Spinal cord (tissue), 10 donors: Measurements from ENCODE around the gene RSF1. TPM values are rescaled to one million over a fixed set of nuclear protein-coding genes. Genes with fewer than 3 reads are reported as not detected.
"Not testable (repeated sequence)": the region's sequence is repeated elsewhere in the genome, so short reads cannot be mapped to it uniquely, and the experiment has no call there.

Experiments
- DNase-seq, 6 donors: peaks; one replicate each; pipeline versions ENCODE4 v3.0.0 to v3.0.0-alpha.2; 2013 to 2015; ENCODE audit warnings: low spot score in 6 of 6, low read depth in 4 of 6
- H3K27ac ChIP-seq: one replicate; pipeline ENCODE4 v1.5.1; 2013; ENCODE audit warnings: low read depth, low read length, control low read depth
- H3K27me3 ChIP-seq: one replicate; pipeline ENCODE4 v1.6.1; 2013; ENCODE audit warnings: low read length; ENCODE audit not compliant: control insufficient read depth, insufficient read depth
- H3K36me3 ChIP-seq: one replicate; pipeline ENCODE4 v1.6.1; 2013; ENCODE audit warnings: low read length; ENCODE audit not compliant: control insufficient read depth, insufficient read depth
- H3K4me1 ChIP-seq: one replicate; pipeline ENCODE4 v1.6.1; 2013; ENCODE audit warnings: low read length; ENCODE audit not compliant: control insufficient read depth, insufficient read depth
- H3K4me3 ChIP-seq: one replicate; pipeline ENCODE4 v1.5.1; 2013; ENCODE audit warnings: low read depth, low read length, control low read depth
- H3K9me3 ChIP-seq: one replicate; pipeline ENCODE4 v1.6.1; 2013; ENCODE audit warnings: low read length; ENCODE audit not compliant: control insufficient read depth, insufficient read depth
- WGBS: methylation state at CpG from one replicate; pipeline ENCODE4 v1.1.5; 2013; ENCODE audit warnings: missing lambda C conversion rate; ENCODE audit not compliant: insufficient coverage; 5-methylcytosine and 5-hydroxymethylcytosine counted together
- polyA plus RNA-seq, 2 donors: library from polyadenylated mRNA; unstranded; fragments of 120-200 nt; gene quantifications; one replicate each; pipeline ENCODE4 v1.2.1, GENCODE V29; 2013; ENCODE audit not compliant: insufficient read length in 2 of 2
- total RNA-seq, 2 donors: library from RNA; depleted of rRNA in 1 of 2; stranded (reverse); fragments of 120-200 nt in 1 of 2; fragments of >200 nt in 1 of 2; gene quantifications; one replicate each; pipeline versions ENCODE4 v1.2.3 to v1.2.4, GENCODE V29; 2013 to 2014
- donor health status: healthy.

The RSF1 gene
- total and polyA plus RNA-seq, 4 donors = 37.7 to 80.3 (median 63.5) TPM

DNA sequence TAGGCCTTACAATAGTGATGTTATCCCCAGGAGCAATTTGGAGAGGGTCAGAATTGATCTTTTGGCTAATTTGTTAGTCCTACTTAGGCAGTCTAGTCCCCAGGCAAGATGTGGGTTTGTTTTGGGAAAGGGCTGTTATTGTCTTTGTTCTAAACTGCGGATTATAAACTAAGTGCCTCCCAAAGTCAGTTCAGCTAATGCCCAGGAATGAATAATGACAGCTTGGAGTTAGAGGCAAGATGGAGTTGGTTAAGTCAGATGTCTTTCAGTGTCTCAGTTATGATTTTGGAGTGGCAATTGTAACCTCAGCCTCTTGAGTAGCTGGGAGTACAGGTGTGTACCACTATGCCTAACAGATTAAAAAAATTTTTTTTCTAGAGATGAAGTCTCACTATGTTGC lies 175.6 kb downstream of the RSF1 start:
- no peak for DNase-seq
- H3K36me3 ChIP-seq = no peaks in the 10 kb centered on the region
- no peak overlapping the region for H3K4me3 ChIP-seq

GRCh38 chr11:77642228-77642627 lies 178.3 kb downstream of the RSF1 start:
- no peaks in the 10 kb centered on the region for H3K9me3 ChIP-seq
- no peak for DNase-seq
- no peak overlapping the region for H3K27ac ChIP-seq
- peaks cover 4% of the 10 kb centered on the region for H3K4me1 ChIP-seq
- H3K27me3 ChIP-seq = no peaks in the 10 kb centered on the region
- 78% methylated on average over 1 of the region's 2 CpGs for WGBS
- H3K4me3 ChIP-seq = no peak overlapping the region
- H3K36me3 ChIP-seq = no peaks in the 10 kb centered on the region

More for the DNA sequence above, 175.6 kb downstream of the RSF1 start:
- Histone ChIP-seq H3K27me3 (no peaks in the 10 kb centered on the region), H3K4me1 (no peaks in the 10 kb centered on the region), H3K9me3 (no peaks in the 10 kb centered on the region), H3K27ac (no peak overlapping the region)
- WGBS = 82% methylated on average over 1 of the region's 1 CpG

DNA sequence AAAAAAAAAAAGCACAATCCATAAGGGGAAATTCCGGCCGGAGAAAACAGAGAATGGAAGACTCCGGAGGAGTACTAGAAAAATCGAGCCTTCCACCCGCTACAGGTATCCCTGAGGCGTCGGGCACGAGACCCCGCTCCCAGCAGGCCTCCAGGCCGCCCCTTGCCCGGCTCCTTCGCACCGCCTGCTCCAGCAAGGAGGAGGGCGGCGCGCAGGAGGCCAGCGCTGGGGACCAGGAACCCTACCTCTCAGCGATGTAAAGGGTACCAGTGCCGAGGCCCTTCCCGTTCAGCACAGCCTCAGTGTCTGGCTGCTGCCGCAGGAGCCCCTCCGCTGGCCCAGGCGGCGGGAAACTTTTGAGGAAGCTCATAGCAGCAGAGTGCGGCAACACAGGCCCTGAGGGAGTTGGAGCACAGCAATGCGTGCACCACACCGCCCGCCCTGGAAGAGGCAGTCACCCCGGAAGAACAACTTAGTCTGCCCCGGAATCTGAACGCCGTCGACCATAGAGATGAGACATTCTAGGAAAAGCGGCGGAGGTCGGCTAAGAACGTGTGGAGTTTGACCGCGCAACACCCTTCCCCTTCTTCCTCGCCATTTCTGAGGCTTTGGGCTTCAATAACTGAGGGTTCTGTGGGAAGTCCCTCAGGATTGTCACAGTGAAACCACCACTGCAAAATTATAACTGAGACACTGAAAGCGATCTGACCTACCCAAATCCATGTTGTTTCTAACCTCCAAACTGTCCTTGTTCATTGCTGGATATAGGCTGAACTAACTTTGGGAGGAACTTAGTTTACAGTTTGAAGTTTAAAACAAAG lies 183.0 kb downstream of the RSF1 start, which contains the start of gene CLNS1A:
Gene CLNS1A, minus strand, starts transcription at position 450 of the 821 bp plus-strand sequence. Its CDS starts 80 bp downstream, at position 370.
- H3K27me3 ChIP-seq = no peaks in the 10 kb centered on the region
- 0% methylated on average over 36 of the region's 41 CpGs for WGBS
- peak within 1 kb of the TSS; percentile 92 for H3K27ac ChIP-seq
- peak within 1 kb of the TSS; percentile 95 for H3K4me3 ChIP-seq
- no peaks in the 10 kb centered on the region for H3K9me3 ChIP-seq
- no peaks in the 10 kb centered on the region for H3K36me3 ChIP-seq
- H3K4me1 ChIP-seq = peaks cover 14% of the 10 kb centered on the region
- peak; percentile 72 to 97 (median 78) for DNase-seq

DNA sequence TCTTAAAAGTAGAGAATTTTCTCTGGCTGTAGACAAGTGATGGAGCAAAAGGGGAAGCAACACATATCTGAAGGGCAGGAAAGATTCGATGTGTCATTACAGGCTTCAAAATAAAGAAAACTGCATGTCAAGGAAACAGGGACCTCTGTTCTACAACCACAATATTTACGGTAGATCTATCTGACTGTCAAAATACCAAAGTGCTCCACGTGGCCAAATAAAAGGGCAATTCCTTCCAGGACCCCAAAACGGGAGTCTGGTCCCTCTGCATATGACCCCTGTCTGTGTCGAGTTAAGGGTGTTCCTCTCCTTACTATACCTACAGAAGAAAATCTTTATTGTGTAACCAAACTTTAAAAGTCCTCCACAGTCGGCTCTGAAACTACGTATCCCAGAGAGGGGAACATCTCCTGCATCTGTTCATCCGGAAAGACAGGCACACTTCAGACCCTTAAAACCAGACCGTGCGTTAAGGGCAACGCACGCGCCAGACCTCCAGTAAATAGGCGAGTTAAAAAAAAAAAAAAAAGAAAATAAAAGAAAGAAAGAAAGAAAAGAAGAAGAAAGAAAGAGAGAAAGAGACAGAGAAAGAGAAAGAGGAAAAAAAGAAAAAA lies 183.7 kb downstream of the RSF1 start:
- DNase-seq = peak in 1 of 6 donors; percentile 6
- no peak overlapping the region for H3K27ac ChIP-seq
- H3K4me1 ChIP-seq = peaks cover 14% of the 10 kb centered on the region
- WGBS = no CpG with 5 or more reads among the region's 14 CpGs
- no peaks in the 10 kb centered on the region for H3K9me3 ChIP-seq
- H3K4me3 ChIP-seq = peak overlapping the region; percentile 95
- H3K36me3 ChIP-seq = no peaks in the 10 kb centered on the region
- no peaks in the 10 kb centered on the region for H3K27me3 ChIP-seq

GRCh38 chr11:77633926-77634325 lies 186.6 kb downstream of the RSF1 start:
- H3K4me3 ChIP-seq, H3K27me3 ChIP-seq, H3K9me3 ChIP-seq, DNase-seq, H3K36me3 ChIP-seq, H3K27ac ChIP-seq: not testable (repeated sequence)
- WGBS = 100% methylated on average over 1 of the region's 5 CpGs
- peaks cover 14% of the 10 kb centered on the region for H3K4me1 ChIP-seq

DNA sequence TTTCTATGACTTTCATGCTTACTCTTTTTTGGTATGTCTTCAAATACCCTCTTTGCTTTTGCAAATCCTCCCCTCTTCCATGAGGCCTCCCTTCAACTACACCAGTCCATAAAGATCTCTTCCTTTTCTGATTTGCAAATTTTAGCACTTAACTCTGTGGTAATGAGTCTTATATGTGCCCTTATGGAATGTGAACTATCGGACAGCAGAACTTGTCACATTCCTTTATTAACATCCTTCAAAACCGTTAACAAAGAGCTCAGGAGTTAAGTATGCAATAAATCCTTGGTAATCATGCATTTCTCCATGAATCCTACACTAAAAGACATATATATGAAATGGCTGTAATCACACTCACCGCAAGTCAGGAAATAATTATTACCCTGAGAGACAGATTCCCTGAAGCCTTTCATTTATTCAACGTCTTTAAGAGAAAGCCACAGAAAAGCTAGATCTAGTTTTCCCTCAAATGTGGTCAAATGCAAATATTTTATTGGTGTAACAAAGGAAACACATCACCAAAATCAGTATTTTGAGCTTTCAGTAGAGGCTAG lies 190.3 kb downstream of the RSF1 start:
- Histone ChIP-seq H3K9me3 (no peaks in the 10 kb centered on the region), H3K4me3 (no peak overlapping the region), H3K27me3 (no peaks in the 10 kb centered on the region), H3K27ac (no peak overlapping the region), H3K4me1 (no peaks in the 10 kb centered on the region), H3K36me3 (peaks cover 9% of the 10 kb centered on the region)
- DNase-seq = peak in 1 of 6 donors; percentile 2
- WGBS = no CpG with 5 or more reads among the region's 4 CpGs

GRCh38 chr11:77619576-77620198 lies 200.8 kb downstream of the RSF1 start:
- H3K4me1 ChIP-seq = no peaks in the 10 kb centered on the region
- peak in 5 of 6 donors; percentile 18 to 87 (median 52) for DNase-seq
- peaks cover 32% of the 10 kb centered on the region for H3K36me3 ChIP-seq
- WGBS = 83% methylated on average over 2 of the region's 3 CpGs
- H3K27me3 ChIP-seq = no peaks in the 10 kb centered on the region
- no peak overlapping the region for H3K4me3 ChIP-seq
- H3K9me3 ChIP-seq = no peaks in the 10 kb centered on the region
- no peak overlapping the region for H3K27ac ChIP-seq

- Histone ChIP-seq H3K4me3 (no peak overlapping the region), H3K36me3 (peaks cover 23% of the 10 kb centered on the region), H3K27ac (no peak overlapping the region), H3K27me3 (no peaks in the 10 kb centered on the region), H3K9me3 (no peaks in the 10 kb centered on the region), H3K4me1 (no peaks in the 10 kb centered on the region)
- no CpG with 5 or more reads among the region's 3 CpGs for WGBS
- DNase-seq = no peak
These were observed 202.6 kb downstream of the RSF1 start for GRCh38 chr11:77617892-77618291.

DNA sequence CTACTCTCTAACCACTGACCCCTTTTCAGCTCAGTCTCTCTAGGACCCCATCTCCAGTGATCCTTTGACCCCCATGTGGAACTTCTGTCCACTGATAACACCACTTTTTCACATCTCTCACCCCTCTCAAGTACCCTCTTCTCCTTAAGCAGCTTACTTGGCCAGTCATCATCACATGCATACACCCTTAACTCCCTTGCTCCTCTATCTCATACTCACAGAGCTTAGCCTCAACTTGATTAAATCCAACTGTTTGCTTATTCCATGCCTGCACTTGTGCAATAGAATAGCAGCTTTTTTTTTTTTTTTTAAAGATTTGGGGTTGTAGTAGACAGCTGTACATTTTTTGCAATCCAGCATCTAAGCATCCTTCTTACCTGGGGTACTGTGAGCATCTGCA lies 208.6 kb downstream of the RSF1 start:
- H3K4me1 ChIP-seq = no peaks in the 10 kb centered on the region
- no peak overlapping the region for H3K4me3 ChIP-seq
- no peaks in the 10 kb centered on the region for H3K9me3 ChIP-seq
- H3K27me3 ChIP-seq = no peaks in the 10 kb centered on the region
- DNase-seq = no peak
- peaks cover 8% of the 10 kb centered on the region for H3K36me3 ChIP-seq
- H3K27ac ChIP-seq = no peak overlapping the region
